ENCODE data around the gene AVPR1B.

DNA sequence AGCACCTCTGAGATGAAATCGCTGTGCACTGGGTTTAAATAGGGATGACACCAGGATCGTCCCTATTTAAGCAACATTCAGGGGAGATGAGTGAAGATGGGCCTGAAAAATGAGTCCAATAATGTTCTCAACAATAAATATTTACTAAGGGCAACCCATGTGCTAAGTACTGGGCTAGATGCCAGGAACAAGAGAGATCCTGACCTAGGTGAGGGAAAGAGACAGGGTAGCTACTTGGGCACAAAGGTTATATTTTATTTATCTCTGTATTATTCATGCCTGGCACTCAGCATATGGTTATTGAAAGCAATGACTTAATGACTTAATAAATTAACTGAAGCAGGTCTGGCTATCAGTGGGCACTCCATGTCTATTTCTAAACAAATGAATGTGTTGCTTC, 27.4 kb upstream of the AVPR1B start:
- TF ChIP-seq, protein P1, sequence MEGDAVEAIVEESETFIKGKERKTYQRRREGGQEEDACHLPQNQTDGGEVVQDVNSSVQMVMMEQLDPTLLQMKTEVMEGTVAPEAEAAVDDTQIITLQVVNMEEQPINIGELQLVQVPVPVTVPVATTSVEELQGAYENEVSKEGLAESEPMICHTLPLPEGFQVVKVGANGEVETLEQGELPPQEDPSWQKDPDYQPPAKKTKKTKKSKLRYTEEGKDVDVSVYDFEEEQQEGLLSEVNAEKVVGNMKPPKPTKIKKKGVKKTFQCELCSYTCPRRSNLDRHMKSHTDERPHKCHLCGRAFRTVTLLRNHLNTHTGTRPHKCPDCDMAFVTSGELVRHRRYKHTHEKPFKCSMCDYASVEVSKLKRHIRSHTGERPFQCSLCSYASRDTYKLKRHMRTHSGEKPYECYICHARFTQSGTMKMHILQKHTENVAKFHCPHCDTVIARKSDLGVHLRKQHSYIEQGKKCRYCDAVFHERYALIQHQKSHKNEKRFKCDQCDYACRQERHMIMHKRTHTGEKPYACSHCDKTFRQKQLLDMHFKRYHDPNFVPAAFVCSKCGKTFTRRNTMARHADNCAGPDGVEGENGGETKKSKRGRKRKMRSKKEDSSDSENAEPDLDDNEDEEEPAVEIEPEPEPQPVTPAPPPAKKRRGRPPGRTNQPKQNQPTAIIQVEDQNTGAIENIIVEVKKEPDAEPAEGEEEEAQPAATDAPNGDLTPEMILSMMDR (IDR thresholded peaks at IDR 0.05) = no peak
- TF ChIP-seq ZFX (IDR thresholded peaks at IDR 0.05; ENCODE audit: borderline replicate concordance) = no peak
